ENCODE results near the gene FLYWCH2. TPM values are rescaled to one million over a fixed set of nuclear protein-coding genes. Genes with fewer than 3 reads are reported as not detected.

The FLYWCH2 gene
- total RNA-seq, 1 donor from 2014 or later = 15.8 TPM

GRCh38 chr16:2934450-2934849 lies 51.4 kb downstream of the FLYWCH2 start:
- Mint-ChIP-seq H3K27ac (no peak overlapping the region), H3K36me3 (peaks cover 7% of the 10 kb centered on the region), H3K4me3 (no peak overlapping the region), H3K27me3 (ENCODE audit: insufficient read depth, low read depth) (peaks cover 4% of the 10 kb centered on the region), H3K9me3 (no peaks in the 10 kb centered on the region), H3K4me1 (no peaks in the 10 kb centered on the region)
- Histone ChIP-seq H3K4me1 (no peaks in the 10 kb centered on the region), H3K27me3 (no peaks in the 10 kb centered on the region), H3K27ac (no peak overlapping the region), H3K36me3 (no peaks in the 10 kb centered on the region), H3K9ac (no peak overlapping the region), H3F3A (ENCODE audit: low read depth) (no peaks in the 10 kb centered on the region), H3K79me2 (ENCODE audit: low read depth) (no peaks in the 10 kb centered on the region), H2AFZ (replicated peaks) (no peak overlapping the region), H3K4me3 (no peak overlapping the region), H4K20me1 (ENCODE audit: low read depth) (no peaks in the 10 kb centered on the region), H3K9me3 (ENCODE audit: low read depth) (no peaks in the 10 kb centered on the region), H3K4me2 (no peak overlapping the region)
- DNase-seq (ENCODE audit: low spot score) = no peak
- no peak for TF ChIP-seq EZH2phosphoT487 (IDR thresholded peaks at IDR 0.05)
- no peak for TF ChIP-seq EZH2 (IDR thresholded peaks at IDR 0.05)
- TF ChIP-seq CTCF (IDR thresholded peaks at IDR 0.05) = no peak

GRCh38 chr16:2936436-2937011 lies 53.5 kb downstream of the FLYWCH2 start:
- H3K36me3 ChIP-seq = no peaks in the 10 kb centered on the region
- H3K4me2 ChIP-seq = no peak overlapping the region
- H4K20me1 ChIP-seq (ENCODE audit: low read depth) = no peaks in the 10 kb centered on the region
- Mint-ChIP-seq H3K27me3 (ENCODE audit: insufficient read depth, low read depth) (peaks cover 10% of the 10 kb centered on the region), H3K4me1 (no peaks in the 10 kb centered on the region), H3K27ac (no peak overlapping the region), H3K9me3 (no peaks in the 10 kb centered on the region), H3K4me3 (no peak overlapping the region), H3K36me3 (peaks cover 11% of the 10 kb centered on the region)
- DNase-seq (ENCODE audit: low spot score) = no peak
- H3K9ac ChIP-seq = no peak overlapping the region
- no peak overlapping the region for H3K4me3 ChIP-seq
- H3F3A ChIP-seq (ENCODE audit: low read depth) = no peaks in the 10 kb centered on the region
- H3K9me3 ChIP-seq (ENCODE audit: low read depth) = no peaks in the 10 kb centered on the region
- H3K79me2 ChIP-seq (ENCODE audit: low read depth) = no peaks in the 10 kb centered on the region
- no peaks in the 10 kb centered on the region for H3K27me3 ChIP-seq
- no peak overlapping the region for H2AFZ ChIP-seq (replicated peaks)
- H3K4me1 ChIP-seq = no peaks in the 10 kb centered on the region
- H3K27ac ChIP-seq = no peak overlapping the region
- TF ChIP-seq CTCF (IDR thresholded peaks at IDR 0.05) (no peak), EZH2 (IDR thresholded peaks at IDR 0.05) (no peak), EZH2phosphoT487 (IDR thresholded peaks at IDR 0.05) (no peak)

- DNase-seq (ENCODE audit: low spot score) = no peak
- H3K36me3 ChIP-seq = no peaks in the 10 kb centered on the region
- no peaks in the 10 kb centered on the region for H3K9me3 Mint-ChIP-seq
Observed at GRCh38 chr16:2937170-2937569, 54.2 kb downstream of the FLYWCH2 start.

More at GRCh38 chr16:2937170-2937569, 54.2 kb downstream of the FLYWCH2 start:
- Histone ChIP-seq H4K20me1 (ENCODE audit: low read depth) (no peaks in the 10 kb centered on the region), H2AFZ (replicated peaks) (no peak overlapping the region), H3K79me2 (ENCODE audit: low read depth) (no peaks in the 10 kb centered on the region), H3K4me2 (no peak overlapping the region), H3K4me3 (no peak overlapping the region), H3K9ac (no peak overlapping the region), H3F3A (ENCODE audit: low read depth) (no peaks in the 10 kb centered on the region), H3K4me1 (no peaks in the 10 kb centered on the region), H3K27ac (no peak overlapping the region), H3K9me3 (ENCODE audit: low read depth) (no peaks in the 10 kb centered on the region), H3K27me3 (no peaks in the 10 kb centered on the region)
- H3K27ac Mint-ChIP-seq = no peak overlapping the region
- TF ChIP-seq CTCF (IDR thresholded peaks at IDR 0.05) = no peak
- TF ChIP-seq EZH2phosphoT487 (IDR thresholded peaks at IDR 0.05) = no peak
- TF ChIP-seq EZH2 (IDR thresholded peaks at IDR 0.05) = no peak
- no peak overlapping the region for H3K4me3 Mint-ChIP-seq
- H3K36me3 Mint-ChIP-seq = peaks cover 11% of the 10 kb centered on the region
- no peaks in the 10 kb centered on the region for H3K4me1 Mint-ChIP-seq
- H3K27me3 Mint-ChIP-seq (ENCODE audit: insufficient read depth, low read depth) = peaks cover 11% of the 10 kb centered on the region
